NT2/D1 (cell line): Measurements from ENCODE around the gene DCAF8.

ENCODE experiments used
- SUZ12 ChIP-seq: IDR thresholded peaks from 2 replicates; pipeline ENCODE4 v1.6.1; 2011; ENCODE audit not compliant: insufficient read length, insufficient read depth; ENCODE audit errors: extremely low read depth
- YY1 ChIP-seq: IDR thresholded peaks from 2 replicates; pipeline ENCODE4 v1.6.1; 2011; ENCODE audit not compliant: insufficient read length, insufficient read depth
- ZNF274 ChIP-seq: IDR thresholded peaks from 2 replicates; pipeline ENCODE4 v1.6.1; 2011; ENCODE audit warnings: mild to moderate bottlenecking, low read depth, low read length

- TF ChIP-seq YY1, result no peak
- no peak for TF ChIP-seq SUZ12
- TF ChIP-seq ZNF274, result no peak
These were observed 76.1 kb downstream of the DCAF8 start for GRCh38 chr1:160186246-160186645.
